ENCODE data around the gene PPP1R37. TPM values are rescaled to one million over a fixed set of nuclear protein-coding genes. Genes with fewer than 3 reads are reported as not detected.

PPP1R37 gene
- total and polyA plus RNA-seq, 2 of the 8 experiments (the other 6 are each of a cell fraction or from before 2014, with no cell fraction given), result 14.6 to 25.7 TPM

- H2BK15ac ChIP-seq (ENCODE audit: low read length), result no peak overlapping the region
- no peak overlapping the region for H3K18ac ChIP-seq (ENCODE audit: extremely low read depth, low read length)
- H4K91ac ChIP-seq (replicated peaks; ENCODE audit: insufficient read length, low read length), result no peak overlapping the region
- no peaks in the 10 kb centered on the region for H3K36me3 ChIP-seq (ENCODE audit: control insufficient read depth in 2 of 4, insufficient read depth in 4 of 4, low read length in 3 of 4)
- no peak overlapping the region for H3K23ac ChIP-seq (ENCODE audit: insufficient read length)
- no peaks in the 10 kb centered on the region for H3K79me2 ChIP-seq (ENCODE audit: control insufficient read depth in 1 of 2, insufficient read depth in 2 of 2, low read length in 2 of 2)
- H3K56ac ChIP-seq (replicated peaks; ENCODE audit: insufficient read length, low read depth, low read length), result no peak overlapping the region
- H3K4me3 ChIP-seq (ENCODE audit: extremely low read depth in 1 of 4, insufficient read depth in 2 of 4, low read depth in 3 of 4, low read length in 4 of 4), result no peak overlapping the region
- H3K4me2 ChIP-seq (ENCODE audit: insufficient read depth in 1 of 2, low read depth in 2 of 2, low read length in 2 of 2), result no peak overlapping the region
- no peak overlapping the region for H3K9ac ChIP-seq (replicated peaks in 1 of 4; ENCODE audit: extremely low read depth in 1 of 4, low read depth in 3 of 4, low read length in 3 of 4)
- no peak overlapping the region for H2BK120ac ChIP-seq (replicated peaks; ENCODE audit: low read depth, low read length)
- 92% methylated on average over 10 of the region's 10 CpGs; no CpG with 5 or more reads in 1 of the 2 experiments for WGBS, 2 experiments (ENCODE audit: extremely low coverage in 1 of 2, insufficient coverage in 1 of 2, insufficient read length in 1 of 2, insufficient replicate concordance in 2 of 2, low coverage in 1 of 2, low lambda C conversion rate in 2 of 2, missing lambda C conversion rate in 1 of 2)
- H2AFZ ChIP-seq (ENCODE audit: low read length), result no peak overlapping the region
- no peaks in the 10 kb centered on the region for H3K9me3 ChIP-seq (ENCODE audit: insufficient read depth in 2 of 2, low read depth in 1 of 2, low read length in 1 of 2)
- no peak overlapping the region for H2AK5ac ChIP-seq (ENCODE audit: low read depth, low read length)
- H3K23me2 ChIP-seq (ENCODE audit: low read depth, low read length), result no peaks in the 10 kb centered on the region
- FAIRE-seq (no peak), DNase-seq (ENCODE audit: low read depth in 1 of 2, low spot score in 2 of 2) (no peak)
- H2BK12ac ChIP-seq (ENCODE audit: low read depth, low read length), result no peak overlapping the region
- ChIA-PET POLR2A (ENCODE audit: partially characterized antibody) (interaction anchor here (0.6 to 3.1 kb wide), 4 partner anchors 11 to 29 kb away, joined by 3 to 20 read pairs (median 8); no protein-coding TSS in a partner anchor), CTCF (ENCODE audit: partially characterized antibody) (interaction anchor here (0.7 to 4.0 kb wide), 8 partner anchors 10 to 279 kb away, joined by 3 to 32 read pairs (median 4); no protein-coding TSS in a partner anchor)
- H3K79me1 ChIP-seq (ENCODE audit: low read depth, low read length), result no peaks in the 10 kb centered on the region
- peaks cover 0 to 3% of the 10 kb centered on the region in 2 experiments for H4K20me1 ChIP-seq (replicated peaks in 1 of 2; ENCODE audit: control insufficient read depth in 1 of 2, insufficient read depth in 2 of 2, low read length in 2 of 2)
- H3K27ac ChIP-seq (ENCODE audit: low read depth, low read length), result no peak overlapping the region
- H3K27me3 ChIP-seq (replicated peaks in 1 of 4; ENCODE audit: control insufficient read depth in 3 of 4, extremely low read depth in 1 of 4, insufficient read depth in 3 of 4, low read length in 3 of 4), result peaks cover 0 to 14% (median 9%) of the 10 kb centered on the region in 4 experiments; a peak in 4 of 7 replicates
- peaks cover 0 to 14% (median 7%) of the 10 kb centered on the region in 4 experiments; a peak in 5 of 7 replicates for H3K4me1 ChIP-seq (replicated peaks in 1 of 4; ENCODE audit: control insufficient read depth in 3 of 4, insufficient read depth in 4 of 4, low read length in 3 of 4)
- no peak overlapping the region for H4K5ac ChIP-seq (ENCODE audit: insufficient read length, low read depth, low read length)
- H4K8ac ChIP-seq (ENCODE audit: extremely low read depth, insufficient read depth, low read length), result no peak overlapping the region
- H2BK5ac ChIP-seq (ENCODE audit: low read depth, low read length), result no peak overlapping the region
- H3K14ac ChIP-seq (ENCODE audit: insufficient read length), result no peak overlapping the region
- H2BK20ac ChIP-seq (ENCODE audit: low read length), result no peak overlapping the region
- H3K4ac ChIP-seq (replicated peaks; ENCODE audit: insufficient read length, low read depth, low read length), result no peak overlapping the region
- TF ChIP-seq RXRA (IDR thresholded peaks at IDR 0.05; ENCODE audit: insufficient read depth, low read depth, low read length) (no peak), PHF8 (conservative IDR thresholded peaks at IDR 0.05; ENCODE audit: low read depth, low read length) (no peak), SIX5 (IDR thresholded peaks at IDR 0.05; ENCODE audit: low read depth, low read length) (no peak), CBX8 (IDR thresholded peaks at IDR 0.05; ENCODE audit: borderline replicate concordance, low read depth, low read length) (no peak), NRF1 (IDR thresholded peaks at IDR 0.05; ENCODE audit: low read depth, low read length) (no peak), SUZ12 (IDR thresholded peaks at IDR 0.05; ENCODE audit: low read length) (no peak), TCF12 (IDR thresholded peaks at IDR 0.05; ENCODE audit: low read depth, low read length) (no peak), CTCF (IDR thresholded peaks at IDR 0.05; ENCODE audit: control extremely low read depth in 1 of 3, insufficient read depth in 1 of 3, low read depth in 1 of 3, low read length in 3 of 3) (no peak), POLR2A (IDR thresholded peaks at IDR 0.05; ENCODE audit: control extremely low read depth in 1 of 2, low read depth in 2 of 2, low read length in 2 of 2) (no peak), CBX5 (IDR thresholded peaks at IDR 0.05; ENCODE audit: low read depth, low read length) (no peak), EGR1 (IDR thresholded peaks at IDR 0.05; ENCODE audit: borderline replicate concordance, low read depth, low read length) (no peak)
Observed at GRCh38 chr19:45159971-45160324, 67.0 kb downstream of the PPP1R37 start.
